Caco-2 (cell line): ENCODE data around the gene C2orf69. TPM values are rescaled to one million over a fixed set of nuclear protein-coding genes. Genes with fewer than 3 reads are reported as not detected.

ENCODE experiments used
- BruUV-seq: library from RNA; stranded (reverse); fragments of 400-500 nt; replicated peaks from 2 replicates; lab custom pipeline; 2021; lab: Mats Ljungman, UMichigan
- CTCF ChIA-PET: fragments of 300-600 bp; sonication (Branson Sonifier 250); formaldehyde crosslinking; loops from one replicate; lab custom pipeline; 2022; ENCODE audit warnings: antibody characterized with exemption; lab: Charles Lee
- POLR2A ChIA-PET: fragments of 300-600 bp; sonication (Branson Sonifier 250); formaldehyde crosslinking; loops from one replicate; lab custom pipeline; 2022; ENCODE audit warnings: antibody characterized with exemption; lab: Charles Lee
- DNase-seq, 2 experiments: peaks; one replicate each; pipeline versions ENCODE4 v3.0.0 to v3.0.0-alpha.2; 2020 to 2022
- H3K27me3 ChIP-seq: replicated peaks from 2 replicates; pipeline ENCODE4 v1.6.0; 2011; ENCODE audit warnings: low read length; ENCODE audit not compliant: control insufficient read depth, insufficient read depth
- H3K36me3 ChIP-seq: 2 replicates; pipeline ENCODE4 v1.5.1; 2011; ENCODE audit warnings: low read length; ENCODE audit not compliant: control insufficient read depth, insufficient read depth
- H3K4me1 ChIP-seq: fragments of 250-450 bp; sonication (Bioruptor Pico); 2 replicates; pipeline ENCODE4 v1.5.1; 2020; ENCODE audit warnings: mild to moderate bottlenecking
- H3K4me3 ChIP-seq: 2 replicates; pipeline ENCODE4 v1.5.1; 2011; ENCODE audit warnings: low read depth, mild to moderate bottlenecking, control low read depth, low read length
- H3K9me3 ChIP-seq: fragments of 250-450 bp; sonication (Bioruptor Pico); 2 replicates; pipeline ENCODE4 v1.5.1; 2020; ENCODE audit warnings: mild to moderate bottlenecking, moderate library complexity
- H3K27ac Mint-ChIP-seq: one replicate; pipeline ENCODE4 v1.8.0; 2022; ENCODE audit warnings: mixed read lengths; ENCODE audit not compliant: unreplicated experiment
- H3K27me3 Mint-ChIP-seq: one replicate; pipeline ENCODE4 v1.8.0; 2022; ENCODE audit warnings: mixed read lengths; ENCODE audit not compliant: insufficient read depth, unreplicated experiment
- H3K36me3 Mint-ChIP-seq: one replicate; pipeline ENCODE4 v1.8.0; 2022; ENCODE audit warnings: mild to moderate bottlenecking, mixed read lengths; ENCODE audit not compliant: insufficient read depth, unreplicated experiment
- H3K4me1 Mint-ChIP-seq: one replicate; pipeline ENCODE4 v1.8.0; 2022; ENCODE audit warnings: low read depth, mixed read lengths; ENCODE audit not compliant: unreplicated experiment
- H3K4me3 Mint-ChIP-seq: one replicate; pipeline ENCODE4 v1.8.0; 2022; ENCODE audit warnings: mild to moderate bottlenecking, moderate library complexity, mixed read lengths; ENCODE audit not compliant: unreplicated experiment
- H3K9me3 Mint-ChIP-seq: one replicate; pipeline ENCODE4 v1.8.0; 2022; ENCODE audit warnings: mixed read lengths; ENCODE audit not compliant: unreplicated experiment
- intact Hi-C: fragments of 100-400 bp; cut with micrococcal nuclease; formaldehyde crosslinking; loops from one replicate; pipeline ENCODE4 v1.10.0; 2022; ENCODE audit not compliant: unreplicated experiment
- total RNA-seq: library from RNA; stranded (reverse); gene quantifications from 2 replicates; pipeline ENCODE4 v1.2.3, GENCODE V29; 2022
- TF ChIP-seq, protein P1 (sequence below), 2 experiments: fragments of 200-600 bp in 1 of 2; IDR thresholded peaks; 1 replicate in 1 of 2; 2 replicates in 1 of 2; pipeline versions ENCODE4 v1.5.1 to v1.8.0; 2011 to 2022; ENCODE audit warnings: antibody characterized with exemption in 1 of 2, control low read depth in 1 of 2, inconsistent platforms in 1 of 2, low read depth in 1 of 2, low read length in 1 of 2, mild to moderate bottlenecking in 1 of 2, moderate library complexity in 1 of 2; ENCODE audit not compliant: insufficient read depth in 1 of 2, severe bottlenecking in 1 of 2, unreplicated experiment in 1 of 2

C2orf69 gene
- total RNA-seq, 1 experiment from 2014 or later: 17.1 TPM

DNA sequence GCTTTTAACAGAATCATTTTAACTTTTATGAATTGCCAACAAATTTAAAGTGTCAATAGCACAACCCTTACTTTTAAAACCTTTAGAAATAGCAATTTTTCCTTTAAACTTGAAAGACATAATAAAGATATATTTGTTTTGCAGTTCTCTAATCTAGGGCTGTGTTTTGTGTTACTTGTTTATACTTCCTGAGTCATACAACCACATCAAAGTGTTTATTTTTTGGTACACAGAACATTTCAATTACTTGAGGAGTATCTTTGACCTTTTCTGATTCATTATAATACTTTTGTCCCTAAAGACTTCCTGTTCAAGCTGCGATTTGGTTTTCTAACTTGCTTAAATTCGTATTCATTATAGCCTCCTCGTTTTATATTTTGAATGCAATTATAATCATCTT, 22.4 kb downstream of the C2orf69 start:
- BruUV-seq: no TSS peak
- H3K27me3 ChIP-seq: no peaks in the 10 kb centered on the region
- Mint-ChIP-seq H3K4me1 (no peaks in the 10 kb centered on the region), H3K27me3 (no peaks in the 10 kb centered on the region), H3K4me3 (no peak overlapping the region), H3K9me3 (no peaks in the 10 kb centered on the region), H3K36me3 (peaks cover 56% of the 10 kb centered on the region), H3K27ac (no peak overlapping the region)
- no peaks in the 10 kb centered on the region for H3K9me3 ChIP-seq
- intact Hi-C loops: no loop called here
- ChIA-PET POLR2A (no interaction called here), CTCF (no interaction called here)
- DNase-seq: no peak
- H3K4me3 ChIP-seq: no peak overlapping the region
- TF ChIP-seq, protein P1, sequence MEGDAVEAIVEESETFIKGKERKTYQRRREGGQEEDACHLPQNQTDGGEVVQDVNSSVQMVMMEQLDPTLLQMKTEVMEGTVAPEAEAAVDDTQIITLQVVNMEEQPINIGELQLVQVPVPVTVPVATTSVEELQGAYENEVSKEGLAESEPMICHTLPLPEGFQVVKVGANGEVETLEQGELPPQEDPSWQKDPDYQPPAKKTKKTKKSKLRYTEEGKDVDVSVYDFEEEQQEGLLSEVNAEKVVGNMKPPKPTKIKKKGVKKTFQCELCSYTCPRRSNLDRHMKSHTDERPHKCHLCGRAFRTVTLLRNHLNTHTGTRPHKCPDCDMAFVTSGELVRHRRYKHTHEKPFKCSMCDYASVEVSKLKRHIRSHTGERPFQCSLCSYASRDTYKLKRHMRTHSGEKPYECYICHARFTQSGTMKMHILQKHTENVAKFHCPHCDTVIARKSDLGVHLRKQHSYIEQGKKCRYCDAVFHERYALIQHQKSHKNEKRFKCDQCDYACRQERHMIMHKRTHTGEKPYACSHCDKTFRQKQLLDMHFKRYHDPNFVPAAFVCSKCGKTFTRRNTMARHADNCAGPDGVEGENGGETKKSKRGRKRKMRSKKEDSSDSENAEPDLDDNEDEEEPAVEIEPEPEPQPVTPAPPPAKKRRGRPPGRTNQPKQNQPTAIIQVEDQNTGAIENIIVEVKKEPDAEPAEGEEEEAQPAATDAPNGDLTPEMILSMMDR (IDR thresholded peaks at IDR 0.05; ENCODE audit: insufficient read depth in 1 of 2, low read depth in 1 of 2, low read length in 1 of 2, severe bottlenecking in 1 of 2, unreplicated experiment in 1 of 2): no peak
- H3K4me1 ChIP-seq: 0 out of 2 replicates have a peak, but pooled peaks cover 7% of the 10 kb centered on the region
- H3K36me3 ChIP-seq: peaks cover 3% of the 10 kb centered on the region; the same call in 1 of the 2 replicates

DNA sequence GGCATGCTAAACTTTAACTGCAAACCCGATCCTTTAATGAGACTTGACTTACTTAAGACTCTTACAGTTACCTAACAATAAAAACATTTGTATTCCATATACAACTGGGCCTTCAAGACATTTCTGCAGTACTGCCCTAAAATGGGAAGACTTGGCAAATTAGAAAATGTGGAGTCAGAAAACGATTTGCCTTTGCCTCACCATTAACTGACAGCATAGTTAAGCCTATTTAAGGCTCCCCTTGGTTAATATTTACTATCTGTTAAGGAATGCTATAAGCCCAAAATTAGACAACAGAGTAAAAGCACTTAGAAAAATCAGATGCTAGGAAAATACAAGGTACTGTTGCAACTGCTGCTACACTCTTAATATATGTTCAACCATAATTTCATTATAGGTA, 25.5 kb downstream of the C2orf69 start:
- H3K9me3 Mint-ChIP-seq: no peaks in the 10 kb centered on the region
- peaks cover 52% of the 10 kb centered on the region for H3K36me3 Mint-ChIP-seq
- POLR2A ChIA-PET: no interaction called here
- H3K4me3 Mint-ChIP-seq: no peak overlapping the region
- intact Hi-C loops: no loop called here
- CTCF ChIA-PET: no interaction called here
- no peak overlapping the region for H3K27ac Mint-ChIP-seq
- Histone ChIP-seq H3K4me1 (0 out of 2 replicates have a peak, but pooled peaks cover 7% of the 10 kb centered on the region), H3K27me3 (no peaks in the 10 kb centered on the region), H3K9me3 (no peaks in the 10 kb centered on the region), H3K36me3 (peaks cover 3% of the 10 kb centered on the region; the same call in 1 of the 2 replicates), H3K4me3 (no peak overlapping the region)
- H3K27me3 Mint-ChIP-seq: no peaks in the 10 kb centered on the region
- DNase-seq: no peak
- H3K4me1 Mint-ChIP-seq: no peaks in the 10 kb centered on the region
- TF ChIP-seq, protein P1 (IDR thresholded peaks at IDR 0.05; ENCODE audit: insufficient read depth in 1 of 2, low read depth in 1 of 2, low read length in 1 of 2, severe bottlenecking in 1 of 2, unreplicated experiment in 1 of 2): no peak
- no TSS peak for BruUV-seq

DNA sequence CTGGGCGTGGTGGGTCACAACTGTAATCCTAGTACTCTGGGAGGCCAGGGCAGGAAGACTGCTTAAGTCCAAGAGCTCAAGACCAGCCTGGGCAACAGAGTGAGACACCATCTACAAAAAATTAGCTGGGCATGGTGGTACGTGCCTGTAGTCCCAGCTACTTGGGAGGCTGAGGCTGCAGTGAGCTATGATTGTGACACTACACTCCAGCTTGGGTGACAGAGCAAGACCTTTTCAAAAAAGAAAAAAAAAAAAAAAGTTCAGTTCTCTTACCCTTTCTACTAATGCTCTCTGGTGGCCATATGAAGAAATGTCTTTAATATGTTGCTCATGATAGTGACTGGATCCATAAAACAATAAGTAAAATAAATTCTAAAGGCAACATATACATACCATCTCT, 29.3 kb downstream of the C2orf69 start:
- Histone ChIP-seq H3K27me3 (no peaks in the 10 kb centered on the region), H3K9me3 (no peaks in the 10 kb centered on the region), H3K4me1 (0 out of 2 replicates have a peak, but pooled peaks cover 10% of the 10 kb centered on the region), H3K36me3 (no peaks in the 10 kb centered on the region; the same call in 1 of the 2 replicates), H3K4me3 (no peak overlapping the region)
- no peak for DNase-seq
- H3K4me3 Mint-ChIP-seq: no peak overlapping the region
- H3K36me3 Mint-ChIP-seq: peaks cover 46% of the 10 kb centered on the region
- H3K9me3 Mint-ChIP-seq: no peaks in the 10 kb centered on the region
- H3K27ac Mint-ChIP-seq: no peak overlapping the region
- POLR2A ChIA-PET: no interaction called here
- TF ChIP-seq, protein P1 (IDR thresholded peaks at IDR 0.05; ENCODE audit: insufficient read depth in 1 of 2, low read depth in 1 of 2, low read length in 1 of 2, severe bottlenecking in 1 of 2, unreplicated experiment in 1 of 2): peak; percentile 22 to 46
- no TSS peak for BruUV-seq
- H3K4me1 Mint-ChIP-seq: no peaks in the 10 kb centered on the region
- intact Hi-C loops: loop anchor here (1.0 to 2.0 kb wide), 2 partner anchors 90 to 236 kb away; partner anchors contain the start of gene FTCDNL1
- no peaks in the 10 kb centered on the region for H3K27me3 Mint-ChIP-seq
- CTCF ChIA-PET: interaction anchor here (0.7 to 1.1 kb wide), 3 partner anchors 29 to 236 kb away, joined by 3 to 6 read pairs (median 4); partner anchors contain the start of gene C2orf69
